HG02885 (cell line): Measurements from ENCODE around the gene PAGE2.
"Not testable (repeated sequence)": the region's sequence is repeated elsewhere in the genome, so short reads cannot be mapped to it uniquely, and the experiment has no call there.

Experiments used
- ATAC-seq: cut with Tn5 transposase; IDR thresholded peaks from one replicate; pipeline ENCODE4 v1.9.1; 2021; ENCODE audit warnings: mild to moderate bottlenecking; ENCODE audit not compliant: unreplicated experiment, poor library complexity

The PAGE2 gene

DNA sequence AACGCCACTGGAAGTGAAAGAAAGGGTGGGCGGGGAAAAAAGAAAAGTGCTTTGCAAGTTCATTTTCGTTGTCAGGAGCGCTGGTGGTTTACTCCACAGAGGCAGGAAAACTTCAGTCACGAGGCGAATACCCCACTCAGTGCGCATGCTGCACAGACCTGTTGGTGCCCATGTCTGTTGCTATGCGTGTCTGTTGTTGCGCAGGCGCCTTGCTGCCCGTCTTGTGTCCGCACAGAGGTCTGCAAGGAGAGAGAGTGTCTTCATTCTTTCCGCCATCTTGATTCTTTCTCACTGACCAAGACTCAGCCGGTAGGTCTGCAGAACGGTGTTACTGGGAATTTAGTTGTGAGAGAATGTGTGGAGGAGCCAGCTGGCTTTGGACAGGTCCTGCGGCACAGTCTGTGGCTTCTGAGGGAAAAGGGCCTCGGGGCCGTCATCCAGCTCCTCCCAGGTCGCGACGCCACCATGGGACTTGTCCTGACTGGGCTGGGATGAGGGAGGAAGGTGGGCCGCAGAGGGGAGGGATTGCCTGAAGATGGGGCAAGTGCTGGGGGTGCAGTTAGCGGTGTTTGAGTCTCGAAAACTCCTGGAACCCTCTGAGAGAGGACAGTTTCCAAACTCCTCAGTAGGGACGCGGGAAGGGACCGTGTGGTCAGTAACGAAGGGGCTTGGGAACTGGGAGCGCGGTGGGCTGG, at the start of gene PAGE2:
Gene PAGE2 (plus strand): TSS at position 224 of the 695 bp plus-strand sequence. CDS start 1,003 bp downstream, outside the sequence.
- ATAC-seq = no peak

DNA sequence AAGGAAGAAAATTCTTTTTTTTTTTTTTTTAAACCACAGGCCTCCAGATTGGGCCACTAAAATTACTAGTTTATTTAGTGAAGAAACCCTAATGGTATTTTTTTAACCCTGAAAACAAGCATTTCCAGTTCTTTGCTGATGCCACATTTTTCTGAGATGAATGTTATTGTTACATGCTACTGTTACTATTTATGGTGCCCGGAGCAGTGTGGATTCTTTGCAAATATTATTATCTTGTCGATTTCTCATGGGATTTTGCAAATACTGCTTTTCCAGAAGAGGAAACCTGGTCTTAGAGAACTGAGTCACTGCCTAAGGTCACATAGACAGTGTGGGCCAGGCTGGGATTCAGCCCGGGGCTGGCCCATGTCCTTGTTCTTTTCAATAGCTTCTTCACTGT, 49.3 kb upstream of the PAGE2 start:
- no peak for ATAC-seq

- no peak for ATAC-seq
Measured at GRCh38 chrX:55041514-55041913, 47.3 kb upstream of the PAGE2 start.

- not testable (repeated sequence) for ATAC-seq
Measured at GRCh38 chrX:55050599-55050998, 38.2 kb upstream of the PAGE2 start.

DNA sequence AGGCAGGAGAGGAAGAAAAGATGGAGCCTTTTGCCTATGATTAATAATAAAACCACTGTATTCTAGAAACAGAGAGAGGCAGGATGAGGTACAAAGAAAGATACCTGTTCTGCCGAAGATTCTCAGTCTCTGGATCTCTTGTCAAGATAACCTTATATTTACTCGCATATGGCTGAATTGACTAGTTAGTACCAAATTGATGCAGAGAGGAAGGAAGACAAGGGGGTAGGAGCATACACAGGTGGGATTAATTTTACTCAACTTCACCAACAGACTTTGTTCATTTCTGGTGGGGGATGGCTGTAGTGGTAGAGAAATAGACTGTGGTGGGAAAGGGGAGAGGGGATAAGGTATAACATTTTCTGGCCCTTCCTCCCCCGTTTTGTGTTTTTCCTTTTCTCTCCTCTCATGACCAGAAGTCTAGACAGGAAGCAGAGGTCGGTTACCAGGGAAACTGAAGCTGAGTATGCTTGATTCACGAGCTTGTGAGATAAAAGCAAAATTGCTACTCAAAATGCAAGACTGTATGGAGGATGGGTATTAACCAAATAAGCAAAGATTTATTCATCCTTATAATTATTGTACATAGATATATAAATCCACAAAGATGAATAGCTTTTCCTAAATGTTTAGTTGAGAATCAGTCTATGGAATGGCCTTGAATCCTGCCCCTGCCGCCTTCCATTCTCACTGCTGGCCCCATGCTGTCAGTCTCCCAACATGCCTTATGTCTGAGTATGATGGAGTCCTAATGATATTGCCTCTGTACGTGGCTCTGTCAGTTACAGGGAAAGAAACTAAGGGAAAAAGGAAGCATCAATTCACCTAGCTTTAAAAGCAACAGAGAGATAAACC, 31.8 kb upstream of the PAGE2 start:
- ATAC-seq = no peak

DNA sequence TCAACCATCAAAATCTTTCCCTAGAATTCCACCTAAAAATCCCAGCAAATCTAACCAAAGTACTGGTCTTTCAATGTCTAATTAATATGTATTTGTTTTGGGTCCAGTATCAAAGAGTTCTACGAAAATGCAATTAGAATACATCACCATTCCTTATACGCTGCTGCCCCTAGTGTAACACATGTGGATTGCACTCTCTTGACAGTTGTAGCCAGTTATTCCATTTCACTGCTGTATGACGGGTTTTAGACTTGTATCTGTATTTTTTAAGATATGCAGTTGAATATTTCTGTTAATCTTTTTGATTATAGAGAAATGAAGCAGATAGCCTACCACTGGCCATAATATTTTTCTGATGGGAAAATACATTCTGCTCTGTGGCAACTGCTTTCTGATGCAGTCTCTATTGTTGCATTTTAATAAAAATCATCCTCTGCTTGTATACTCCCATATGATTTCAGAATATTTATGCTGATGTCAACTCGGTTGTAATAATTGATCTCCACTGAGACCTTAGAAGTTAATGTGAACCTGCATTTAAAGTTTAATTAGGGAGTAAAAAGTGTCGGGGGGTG, 31.1 kb upstream of the PAGE2 start:
- peak; percentile 80 for ATAC-seq

DNA sequence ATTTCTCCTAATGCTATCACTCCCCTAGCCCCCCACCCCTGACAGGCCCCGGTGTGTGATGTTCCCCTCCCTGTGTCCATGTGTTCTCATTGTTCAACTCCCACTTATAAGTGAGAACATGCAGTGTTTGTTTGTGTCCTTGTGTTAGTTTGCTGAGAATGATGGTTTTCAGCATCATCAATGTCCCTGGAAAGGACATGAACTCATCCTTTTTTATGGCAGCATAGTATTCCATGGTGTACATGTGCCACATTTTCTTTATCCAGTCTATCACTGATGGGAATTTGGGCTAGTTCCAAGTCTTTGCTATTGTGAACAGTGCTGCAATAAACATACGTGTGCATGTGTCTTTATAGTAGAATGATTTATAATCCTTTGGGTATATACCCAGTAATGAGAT, 21.6 kb upstream of the PAGE2 start:
- ATAC-seq = not testable (repeated sequence)

DNA sequence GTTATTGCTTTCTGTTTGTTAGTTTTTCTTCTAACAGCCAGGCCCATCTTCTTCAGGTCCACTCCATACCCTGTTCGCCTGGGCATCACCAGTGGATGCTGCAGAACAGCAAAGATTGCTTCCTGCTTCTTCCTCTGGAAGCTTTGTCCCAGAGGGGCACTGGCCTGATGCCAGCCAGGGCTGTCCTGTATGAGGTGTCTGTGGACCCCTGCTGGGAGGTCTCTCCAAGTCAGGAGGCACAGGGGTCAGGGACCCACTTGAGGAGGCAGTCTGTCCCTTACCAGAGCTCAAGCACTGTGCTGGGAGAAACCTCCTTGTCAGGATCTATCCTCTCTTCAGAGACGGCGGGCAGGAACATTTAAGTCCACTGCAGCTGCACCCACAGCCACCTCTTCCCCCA, 16.5 kb upstream of the PAGE2 start:
- ATAC-seq = no peak

DNA sequence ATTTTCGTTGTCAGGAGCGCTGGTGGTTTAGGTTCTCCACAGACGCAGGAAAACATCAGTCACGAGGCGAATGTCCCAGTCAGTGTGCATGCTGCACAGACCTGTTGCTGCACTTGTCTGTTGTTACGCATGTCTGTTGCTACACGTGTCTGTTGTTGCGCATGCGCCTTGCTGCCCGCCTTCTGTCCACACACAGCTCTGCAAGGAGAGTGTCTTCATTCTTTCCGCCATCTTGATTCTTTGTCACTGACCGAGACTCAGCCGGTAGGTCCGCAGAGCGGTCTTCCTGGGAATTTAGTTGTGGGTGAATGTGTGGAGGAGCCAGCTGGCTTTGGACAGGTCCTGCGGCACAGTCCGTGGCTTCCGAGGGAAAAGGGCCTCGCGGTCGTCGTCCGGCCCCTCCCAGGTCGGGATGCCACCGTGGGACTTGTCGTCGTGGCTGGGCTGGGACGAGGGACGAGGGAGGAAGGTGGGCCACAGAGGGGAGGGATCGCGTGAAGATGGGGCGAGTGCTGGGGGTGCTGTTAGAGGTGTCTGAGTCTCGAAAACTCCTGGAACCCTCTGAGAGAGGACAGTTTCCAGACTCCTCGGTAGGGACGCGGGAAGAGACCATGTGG, 13.9 kb upstream of the PAGE2 start, which contains the start of gene PAGE2B:
Gene PAGE2B (plus strand): TSS at position 180 of the 617 bp plus-strand sequence. CDS start 1,012 bp downstream, outside the sequence.
- no peak for ATAC-seq

GRCh38 chrX:55098691-55099090, 9.9 kb downstream of the PAGE2 start:
- ATAC-seq = no peak

- ATAC-seq = no peak
Measured at GRCh38 chrX:55099162-55099561, 10.3 kb downstream of the PAGE2 start.

- no peak for ATAC-seq
Measured at GRCh38 chrX:55102754-55103153, 13.9 kb downstream of the PAGE2 start.

GRCh38 chrX:55107262-55107661, 18.4 kb downstream of the PAGE2 start:
- no peak for ATAC-seq

DNA sequence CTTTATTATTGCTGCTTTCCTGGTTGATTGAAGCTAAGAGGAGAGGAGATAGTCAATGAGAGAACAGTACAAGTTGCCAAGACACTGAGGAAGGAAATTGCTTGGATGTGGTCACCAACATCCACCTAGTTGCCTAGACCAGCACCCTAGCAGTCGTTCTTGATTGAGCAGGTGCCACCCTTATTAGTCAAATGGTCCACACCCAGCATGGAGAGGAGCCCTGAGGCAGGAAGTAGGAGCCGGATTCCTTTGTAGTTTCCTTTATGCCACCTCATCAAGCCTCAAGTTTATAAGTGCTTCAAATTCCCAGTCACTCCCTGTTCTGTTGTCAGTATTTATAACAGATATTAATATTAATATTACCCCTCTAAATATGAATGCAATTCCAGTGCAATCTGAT, 19.1 kb downstream of the PAGE2 start:
- ATAC-seq = no peak

- no peak for ATAC-seq
Measured at GRCh38 chrX:55109306-55109705, 20.5 kb downstream of the PAGE2 start.

DNA sequence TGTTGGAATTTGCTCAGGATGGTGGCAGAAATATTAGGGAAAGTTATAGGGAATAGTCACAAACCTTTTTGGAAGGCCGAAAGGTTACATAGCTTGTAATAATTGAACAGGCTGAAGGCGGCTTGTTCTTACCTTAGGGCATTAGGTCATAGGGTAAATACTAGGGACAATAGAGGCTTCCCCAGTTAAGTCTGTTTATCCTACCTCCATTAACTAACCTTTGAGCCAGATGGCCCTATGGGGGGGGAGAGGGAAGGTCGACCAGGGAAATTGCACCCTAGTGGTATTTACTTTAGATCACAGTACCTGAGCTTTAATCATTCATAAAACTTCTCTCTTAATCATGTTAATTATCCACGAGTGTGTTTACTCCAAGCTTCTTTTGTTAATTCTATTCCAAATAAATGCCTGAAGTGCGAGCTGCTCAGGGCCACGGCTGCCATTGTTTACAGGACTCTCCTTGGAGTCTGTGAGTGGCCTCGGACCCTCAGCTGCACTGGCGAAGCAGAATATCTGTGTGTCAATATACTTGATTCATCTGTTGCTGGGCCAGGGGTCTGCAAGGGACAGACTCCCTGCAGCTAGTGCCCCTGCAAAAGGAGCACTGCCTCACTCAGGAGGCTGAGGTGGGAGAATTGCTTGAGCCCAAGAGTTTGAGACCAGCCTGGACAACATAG, 22.9 kb downstream of the PAGE2 start:
- ATAC-seq = no peak

GRCh38 chrX:55116589-55116988, 27.8 kb downstream of the PAGE2 start:
- ATAC-seq = not testable (repeated sequence)

GRCh38 chrX:55118574-55118973, 29.8 kb downstream of the PAGE2 start:
- ATAC-seq = no peak

- no peak for ATAC-seq
Measured at GRCh38 chrX:55119271-55119670, 30.5 kb downstream of the PAGE2 start.

DNA sequence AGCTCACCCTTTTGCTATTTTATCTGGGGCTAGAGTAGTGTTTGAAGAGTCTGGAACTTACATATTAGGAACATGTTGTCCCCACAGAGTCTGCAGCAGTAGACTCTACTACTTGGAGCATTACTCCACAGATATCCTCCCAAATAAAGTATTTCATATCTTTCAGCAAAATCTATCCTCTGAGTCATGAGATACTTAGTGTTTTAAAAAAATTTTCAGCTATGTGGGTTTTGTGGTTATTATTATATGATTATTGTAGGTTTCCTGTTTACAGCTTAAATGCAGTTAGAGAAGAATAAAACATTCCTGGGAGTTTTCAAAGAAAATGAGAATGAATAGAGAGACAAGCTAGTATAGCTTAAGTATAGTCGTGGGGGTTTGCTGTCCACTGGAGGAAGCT, 30.9 kb downstream of the PAGE2 start:
- ATAC-seq = no peak
